ENCODE results near the gene HOXD3. TPM values are rescaled to one million over a fixed set of nuclear protein-coding genes. Genes with fewer than 3 reads are reported as not detected.

The HOXD3 gene
- total RNA-seq, 1 experiment from 2014 or later = not detected

DNA sequence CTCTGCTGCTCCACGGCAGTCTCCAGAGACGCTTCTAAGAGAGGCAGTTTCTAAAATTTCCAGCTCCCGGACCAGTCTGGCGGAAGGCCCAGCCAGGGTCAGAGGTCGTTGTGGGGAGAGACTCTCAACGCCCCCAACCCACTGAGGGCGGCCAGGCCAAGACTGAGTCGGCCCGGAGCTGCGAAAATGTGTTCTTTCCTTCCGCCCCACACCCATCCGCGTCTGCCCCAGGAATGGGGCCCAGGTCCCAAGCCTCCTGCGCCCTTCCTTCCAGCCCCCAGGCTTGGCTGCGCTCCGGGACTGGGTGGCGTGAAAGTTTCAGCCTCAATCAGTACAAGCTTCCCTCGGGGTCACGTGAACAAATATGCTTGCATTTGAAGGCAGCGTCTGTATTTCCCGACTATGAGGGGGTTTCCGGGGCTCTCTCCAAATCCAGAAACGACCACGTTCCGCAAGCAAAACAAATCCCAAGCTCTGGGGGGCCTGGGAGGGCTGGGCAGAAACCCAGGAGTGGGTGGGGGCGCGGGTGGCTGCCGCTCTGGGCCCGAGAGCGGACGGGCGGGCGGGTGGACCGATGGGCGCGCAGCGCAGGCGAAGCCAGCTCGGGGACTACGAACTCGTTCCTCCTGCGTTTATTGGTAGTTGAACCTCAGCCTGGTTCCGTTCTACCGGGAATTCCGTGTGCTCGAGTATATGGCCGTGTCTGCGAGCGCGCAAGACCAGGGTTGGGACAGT, 3.3 kb downstream of the HOXD3 start:
- Mint-ChIP-seq H3K27ac (no peak overlapping the region), H3K36me3 (peaks cover 2% of the 10 kb centered on the region; the same call in 1 of the 2 replicates), H3K4me3 (peak overlapping the region; percentile 22), H3K9me3 (no peaks in the 10 kb centered on the region), H3K27me3 (ENCODE audit: low read depth) (peaks cover 100% of the 10 kb centered on the region), H3K4me1 (peaks cover 39% of the 10 kb centered on the region)
- TF ChIP-seq, protein P1, sequence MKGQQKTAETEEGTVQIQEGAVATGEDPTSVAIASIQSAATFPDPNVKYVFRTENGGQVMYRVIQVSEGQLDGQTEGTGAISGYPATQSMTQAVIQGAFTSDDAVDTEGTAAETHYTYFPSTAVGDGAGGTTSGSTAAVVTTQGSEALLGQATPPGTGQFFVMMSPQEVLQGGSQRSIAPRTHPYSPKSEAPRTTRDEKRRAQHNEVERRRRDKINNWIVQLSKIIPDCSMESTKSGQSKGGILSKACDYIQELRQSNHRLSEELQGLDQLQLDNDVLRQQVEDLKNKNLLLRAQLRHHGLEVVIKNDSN (CRISPR knock-in tag; IDR thresholded peaks at IDR 0.05) = peak; percentile 30; the same call in 1 of the 2 replicates
- TF ChIP-seq, protein P2, sequence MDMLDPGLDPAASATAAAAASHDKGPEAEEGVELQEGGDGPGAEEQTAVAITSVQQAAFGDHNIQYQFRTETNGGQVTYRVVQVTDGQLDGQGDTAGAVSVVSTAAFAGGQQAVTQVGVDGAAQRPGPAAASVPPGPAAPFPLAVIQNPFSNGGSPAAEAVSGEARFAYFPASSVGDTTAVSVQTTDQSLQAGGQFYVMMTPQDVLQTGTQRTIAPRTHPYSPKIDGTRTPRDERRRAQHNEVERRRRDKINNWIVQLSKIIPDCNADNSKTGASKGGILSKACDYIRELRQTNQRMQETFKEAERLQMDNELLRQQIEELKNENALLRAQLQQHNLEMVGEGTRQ (CRISPR knock-in tag; IDR thresholded peaks at IDR 0.05) = peak; percentile 61
- no peak for TF ChIP-seq SMAD4 (CRISPR knock-in tag; IDR thresholded peaks at IDR 0.05)
- peak; percentile 5 for ATAC-seq
- CTCF ChIA-PET = interaction anchor here (0.9 to 1.5 kb wide), 7 partner anchors 19 to 394 kb away, joined by 3 to 8 read pairs (median 3); no protein-coding TSS in a partner anchor
- no peak for DNase-seq (ENCODE audit: low spot score)
- POLR2A ChIA-PET = interaction anchor here (1.0 to 1.5 kb wide), 2 partner anchors 11 to 16 kb away, joined by 3 to 7 read pairs; no protein-coding TSS in a partner anchor

DNA sequence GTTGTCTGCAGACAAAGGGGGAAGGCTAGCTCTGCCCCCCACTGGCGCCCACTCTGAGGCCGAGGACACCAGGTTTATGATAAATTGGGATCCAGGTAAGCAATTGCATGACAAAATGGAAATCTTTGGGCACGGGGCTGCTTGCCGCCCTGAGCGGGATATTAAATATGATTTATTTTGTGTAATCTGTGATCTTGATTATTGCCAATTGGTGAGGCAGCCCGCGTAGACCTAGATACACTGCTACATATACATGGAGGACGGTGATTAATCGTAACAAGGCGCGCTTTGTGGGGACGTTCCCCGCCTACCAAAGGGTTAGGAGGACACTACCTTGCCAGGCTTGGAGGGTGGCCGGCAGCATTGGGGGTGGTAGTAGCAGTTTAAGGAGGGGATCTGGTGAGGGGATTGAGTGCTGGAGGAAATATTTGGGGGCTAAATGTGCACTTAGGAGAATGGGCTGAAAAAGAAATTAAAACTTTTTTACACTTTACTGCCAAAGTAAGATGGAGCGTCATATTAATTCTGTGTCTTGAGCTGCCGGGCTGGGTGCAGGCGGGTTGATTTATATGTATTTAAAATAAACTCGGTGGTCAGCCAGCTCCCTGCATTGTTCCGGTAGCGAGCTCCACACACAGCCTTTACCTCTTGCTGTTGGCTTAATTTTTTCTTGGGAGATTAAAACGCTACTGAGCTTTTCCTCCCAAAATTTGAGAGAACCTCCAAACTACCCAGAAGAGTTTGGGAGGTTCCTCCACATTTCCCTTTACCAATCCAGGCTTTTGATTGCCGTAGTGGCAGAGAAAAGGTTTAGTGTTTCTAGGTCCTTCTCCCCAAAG, 4.1 kb downstream of the HOXD3 start:
- Mint-ChIP-seq H3K4me1 (peaks cover 38% of the 10 kb centered on the region), H3K27me3 (ENCODE audit: low read depth) (peaks cover 100% of the 10 kb centered on the region), H3K4me3 (no peak overlapping the region), H3K9me3 (no peaks in the 10 kb centered on the region), H3K27ac (no peak overlapping the region), H3K36me3 (peaks cover 2% of the 10 kb centered on the region; the same call in 1 of the 2 replicates)
- POLR2A ChIA-PET = interaction anchor here (1.0 to 1.5 kb wide), 2 partner anchors 10 to 15 kb away, joined by 3 to 7 read pairs; no protein-coding TSS in a partner anchor
- no peak for DNase-seq (ENCODE audit: low spot score)
- no peak for ATAC-seq
- TF ChIP-seq HMGXB4 (CRISPR knock-in tag; IDR thresholded peaks at IDR 0.05) = no peak
- TF ChIP-seq RELA (CRISPR knock-in tag; IDR thresholded peaks at IDR 0.05; ENCODE audit: borderline replicate concordance) = no peak
- no peak for TF ChIP-seq ERG (CRISPR knock-in tag; IDR thresholded peaks at IDR 0.05)
- TF ChIP-seq, protein P1 (CRISPR knock-in tag; IDR thresholded peaks at IDR 0.05) = no peak
- no peak for TF ChIP-seq ZNF138 (CRISPR knock-in tag; conservative IDR thresholded peaks at IDR 0.05)
- no peak for TF ChIP-seq NFATC4 (CRISPR knock-in tag; IDR thresholded peaks at IDR 0.05)
- TF ChIP-seq JAZF1 (CRISPR knock-in tag; IDR thresholded peaks at IDR 0.05) = no peak
- TF ChIP-seq, protein P3, sequence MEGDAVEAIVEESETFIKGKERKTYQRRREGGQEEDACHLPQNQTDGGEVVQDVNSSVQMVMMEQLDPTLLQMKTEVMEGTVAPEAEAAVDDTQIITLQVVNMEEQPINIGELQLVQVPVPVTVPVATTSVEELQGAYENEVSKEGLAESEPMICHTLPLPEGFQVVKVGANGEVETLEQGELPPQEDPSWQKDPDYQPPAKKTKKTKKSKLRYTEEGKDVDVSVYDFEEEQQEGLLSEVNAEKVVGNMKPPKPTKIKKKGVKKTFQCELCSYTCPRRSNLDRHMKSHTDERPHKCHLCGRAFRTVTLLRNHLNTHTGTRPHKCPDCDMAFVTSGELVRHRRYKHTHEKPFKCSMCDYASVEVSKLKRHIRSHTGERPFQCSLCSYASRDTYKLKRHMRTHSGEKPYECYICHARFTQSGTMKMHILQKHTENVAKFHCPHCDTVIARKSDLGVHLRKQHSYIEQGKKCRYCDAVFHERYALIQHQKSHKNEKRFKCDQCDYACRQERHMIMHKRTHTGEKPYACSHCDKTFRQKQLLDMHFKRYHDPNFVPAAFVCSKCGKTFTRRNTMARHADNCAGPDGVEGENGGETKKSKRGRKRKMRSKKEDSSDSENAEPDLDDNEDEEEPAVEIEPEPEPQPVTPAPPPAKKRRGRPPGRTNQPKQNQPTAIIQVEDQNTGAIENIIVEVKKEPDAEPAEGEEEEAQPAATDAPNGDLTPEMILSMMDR (IDR thresholded peaks at IDR 0.05) = no peak
- no peak for TF ChIP-seq ZMAT4 (CRISPR knock-in tag; IDR thresholded peaks at IDR 0.05)
- no peak for TF ChIP-seq RORB (CRISPR knock-in tag; IDR thresholded peaks at IDR 0.05)
- TF ChIP-seq CBFB (CRISPR knock-in tag; IDR thresholded peaks at IDR 0.05; ENCODE audit: low read depth) = no peak
- TF ChIP-seq ZBTB43 (CRISPR knock-in tag; IDR thresholded peaks at IDR 0.05) = no peak
- no peak for TF ChIP-seq ZNF416 (CRISPR knock-in tag; IDR thresholded peaks at IDR 0.05)
- TF ChIP-seq MYBL2 (CRISPR knock-in tag; IDR thresholded peaks at IDR 0.05) = no peak
- TF ChIP-seq ZNF532 (CRISPR knock-in tag; IDR thresholded peaks at IDR 0.05; ENCODE audit: borderline replicate concordance) = no peak
- CTCF ChIA-PET = interaction anchor here (1.1 to 2.1 kb wide), 5 partner anchors 11 to 294 kb away, joined by 3 to 11 read pairs (median 5); no protein-coding TSS in a partner anchor

Data from WTC11 (cell line).